ENCODE data around the gene SHISA3. TPM values are rescaled to one million over a fixed set of nuclear protein-coding genes. Genes with fewer than 3 reads are reported as not detected.

Gene SHISA3
- total and polyA plus RNA-seq, 2 of the 8 experiments (the other 6 are each of a cell fraction or from before 2014, with no cell fraction given) = 2.0 to 9.3 TPM

GRCh38 chr4:42381666-42382065 lies 15.6 kb upstream of the SHISA3 start (continued):
- TF ChIP-seq MAX (IDR thresholded peaks at IDR 0.05) (no peak), TEAD4 (IDR thresholded peaks at IDR 0.05; ENCODE audit: low read depth, low read length) (no peak), JUN (IDR thresholded peaks at IDR 0.05; ENCODE audit: low read depth, low read length) (no peak), RXRA (IDR thresholded peaks at IDR 0.05; ENCODE audit: insufficient read depth, low read depth, low read length) (no peak), ATF2 (IDR thresholded peaks at IDR 0.05; ENCODE audit: low read length) (no peak)
